Calu3 (cell line): Measurements from ENCODE around the gene CCNE1. TPM values are rescaled to one million over a fixed set of nuclear protein-coding genes. Genes with fewer than 3 reads are reported as not detected.

Experiments used
- Bru-seq: library from RNA; stranded (reverse); fragments of 400-500 nt; gene quantifications from one replicate; lab custom pipeline; 2021; lab: Mats Ljungman, UMichigan
- BruChase-seq, 2 experiments: library from RNA; stranded (reverse); fragments of 400-500 nt; gene quantifications; one replicate each; lab custom pipeline; 2021; lab: Mats Ljungman, UMichigan
- BruUV-seq: library from RNA; stranded (reverse); fragments of 400-500 nt; replicated peaks from 2 replicates; lab custom pipeline; 2021; lab: Mats Ljungman, UMichigan
- CTCF ChIA-PET: fragments of 300-600 bp; sonication (Branson Sonifier 250); formaldehyde crosslinking; loops from one replicate; lab custom pipeline; 2022; ENCODE audit warnings: antibody characterized with exemption; lab: Charles Lee
- DNase-seq: peaks from one replicate; pipeline ENCODE4 v3.0.0; 2022
- H3K27ac Mint-ChIP-seq: one replicate; pipeline ENCODE4 v1.8.0; 2022; ENCODE audit warnings: mixed read lengths; ENCODE audit not compliant: unreplicated experiment
- H3K27me3 Mint-ChIP-seq: one replicate; pipeline ENCODE4 v1.8.0; 2022; ENCODE audit warnings: mixed read lengths; ENCODE audit not compliant: unreplicated experiment
- H3K36me3 Mint-ChIP-seq: one replicate; pipeline ENCODE4 v1.8.0; 2022; ENCODE audit warnings: mild to moderate bottlenecking, moderate library complexity, mixed read lengths; ENCODE audit not compliant: insufficient read depth, unreplicated experiment
- H3K4me1 Mint-ChIP-seq: one replicate; pipeline ENCODE4 v1.8.0; 2022; ENCODE audit warnings: mild to moderate bottlenecking, low read depth, mixed read lengths; ENCODE audit not compliant: unreplicated experiment
- H3K4me3 Mint-ChIP-seq: one replicate; pipeline ENCODE4 v1.8.0; 2022; ENCODE audit warnings: mild to moderate bottlenecking, low read depth, moderate library complexity, mixed read lengths; ENCODE audit not compliant: unreplicated experiment
- H3K9me3 Mint-ChIP-seq: one replicate; pipeline ENCODE4 v1.8.0; 2022; ENCODE audit warnings: low read depth, mixed read lengths; ENCODE audit not compliant: unreplicated experiment
- intact Hi-C: fragments of 100-400 bp; cut with micrococcal nuclease; formaldehyde crosslinking; loops from one replicate; pipeline ENCODE4 v1.10.0; 2022; ENCODE audit not compliant: unreplicated experiment
- long read RNA-seq: library from polyadenylated mRNA; stranded (forward); transcript quantifications from one replicate; pipeline ENCODE4 v2.0.0, GENCODE V29; 2022
- total RNA-seq: library from RNA; stranded (reverse); gene quantifications from 2 replicates; pipeline ENCODE4 v1.2.3, GENCODE V29; 2022
- TF ChIP-seq, protein P1 (sequence below): fragments of 200-600 bp; IDR thresholded peaks from one replicate; pipeline ENCODE4 v1.8.0; 2022; ENCODE audit warnings: antibody characterized with exemption; ENCODE audit not compliant: unreplicated experiment

CCNE1 gene
- 11.0 and 15.9 TPM in 2 replicates for total RNA-seq
- Bru-seq, nascent RNA: percentile 70 among the genes with signal in this experiment
- BruChase-seq, experiment 1, labeled RNA remaining after a 6-hour chase: percentile 53 among the genes with signal in this experiment
- BruChase-seq, experiment 2, labeled RNA remaining after a 2-hour chase: percentile 70 among the genes with signal in this experiment
- long read RNA-seq, transcript CCNE1-201 (12 exons, 2,043 nt): major isoform, 13 of 21 reads
- long read RNA-seq, partial matches to known transcripts: 1 of 21 reads
- long read RNA-seq, other reads (novel, unspliced or antisense): 6 of 21 reads

DNA sequence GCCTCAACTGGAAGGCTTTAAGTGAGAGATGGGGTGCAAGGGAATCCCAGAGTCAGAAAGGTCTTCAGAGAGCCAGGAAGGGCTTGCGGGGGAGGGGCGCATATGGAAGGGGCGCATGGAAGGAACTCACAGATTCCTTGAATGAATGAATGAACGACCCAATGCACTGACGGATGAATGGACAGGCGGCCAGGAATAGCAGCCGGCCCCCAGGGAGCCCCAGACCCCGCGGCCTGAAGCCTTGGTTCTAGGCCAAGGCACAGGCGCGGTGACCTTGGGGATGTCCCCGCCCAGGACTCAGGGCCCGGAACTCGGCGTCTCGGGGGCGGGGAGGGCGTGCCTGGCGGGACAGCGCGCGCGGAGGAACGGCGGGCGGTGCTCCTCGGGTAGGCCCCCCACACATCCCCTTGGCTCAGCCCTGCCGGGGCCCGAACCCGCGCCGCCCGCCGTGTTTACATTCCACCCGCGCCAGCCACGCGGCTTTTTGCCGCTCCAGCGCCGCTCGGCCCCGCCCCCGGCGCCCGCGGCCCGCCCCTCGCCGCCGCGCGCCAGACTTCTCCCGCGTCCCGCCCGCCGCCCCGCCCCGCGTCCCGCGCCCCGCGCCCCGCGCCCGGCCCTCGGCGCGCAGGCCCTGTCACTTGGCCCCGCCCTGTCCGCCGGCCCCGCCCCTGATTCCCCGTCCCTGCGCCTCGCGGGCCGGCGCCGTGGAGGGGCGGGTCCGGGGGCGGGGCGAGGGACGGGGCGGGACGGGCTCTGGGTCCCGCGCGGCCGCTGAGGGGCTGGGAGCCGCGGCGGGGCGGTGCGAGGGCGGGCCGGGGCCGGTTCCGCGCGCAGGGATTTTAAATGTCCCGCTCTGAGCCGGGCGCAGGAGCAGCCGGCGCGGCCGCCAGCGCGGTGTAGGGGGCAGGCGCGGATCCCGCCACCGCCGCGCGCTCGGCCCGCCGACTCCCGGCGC, at the start of gene CCNE1:
TSS of gene CCNE1 (plus strand) at position 867 of the 955 bp plus-strand sequence. CDS start 565 bp downstream, outside the sequence.
- H3K36me3 Mint-ChIP-seq: peaks cover 12% of the 10 kb centered on the region
- no peaks in the 10 kb centered on the region for H3K9me3 Mint-ChIP-seq
- BruUV-seq: no TSS peak
- H3K27ac Mint-ChIP-seq: peak within 1 kb of the TSS; percentile 74
- TF ChIP-seq, protein P1, sequence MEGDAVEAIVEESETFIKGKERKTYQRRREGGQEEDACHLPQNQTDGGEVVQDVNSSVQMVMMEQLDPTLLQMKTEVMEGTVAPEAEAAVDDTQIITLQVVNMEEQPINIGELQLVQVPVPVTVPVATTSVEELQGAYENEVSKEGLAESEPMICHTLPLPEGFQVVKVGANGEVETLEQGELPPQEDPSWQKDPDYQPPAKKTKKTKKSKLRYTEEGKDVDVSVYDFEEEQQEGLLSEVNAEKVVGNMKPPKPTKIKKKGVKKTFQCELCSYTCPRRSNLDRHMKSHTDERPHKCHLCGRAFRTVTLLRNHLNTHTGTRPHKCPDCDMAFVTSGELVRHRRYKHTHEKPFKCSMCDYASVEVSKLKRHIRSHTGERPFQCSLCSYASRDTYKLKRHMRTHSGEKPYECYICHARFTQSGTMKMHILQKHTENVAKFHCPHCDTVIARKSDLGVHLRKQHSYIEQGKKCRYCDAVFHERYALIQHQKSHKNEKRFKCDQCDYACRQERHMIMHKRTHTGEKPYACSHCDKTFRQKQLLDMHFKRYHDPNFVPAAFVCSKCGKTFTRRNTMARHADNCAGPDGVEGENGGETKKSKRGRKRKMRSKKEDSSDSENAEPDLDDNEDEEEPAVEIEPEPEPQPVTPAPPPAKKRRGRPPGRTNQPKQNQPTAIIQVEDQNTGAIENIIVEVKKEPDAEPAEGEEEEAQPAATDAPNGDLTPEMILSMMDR: no peak
- CTCF ChIA-PET: no interaction called here
- H3K4me3 Mint-ChIP-seq: peak within 1 kb of the TSS; percentile 72
- peaks cover 11% of the 10 kb centered on the region for H3K4me1 Mint-ChIP-seq
- intact Hi-C loops: no loop called here
- peak; percentile 95 for DNase-seq
- H3K27me3 Mint-ChIP-seq: no peaks in the 10 kb centered on the region

DNA sequence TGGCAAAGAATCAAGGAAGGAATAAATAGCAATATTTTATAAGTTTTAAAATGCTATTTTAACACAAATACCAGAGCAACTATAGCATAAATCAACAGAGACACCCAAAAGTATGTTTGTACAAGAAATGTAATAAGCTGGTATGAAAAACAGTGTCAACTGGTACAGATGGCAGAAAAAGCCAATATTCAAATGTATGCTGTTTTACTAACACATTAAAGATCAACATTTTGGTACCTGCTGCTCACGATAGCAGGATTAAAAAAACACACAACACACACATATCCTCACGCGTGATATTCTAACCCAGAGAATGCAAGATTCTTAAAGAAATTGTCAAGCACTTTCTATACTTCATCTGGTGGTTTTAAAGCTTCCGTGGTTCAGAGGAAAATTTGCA, 48.6 kb upstream of the CCNE1 start:
- no peaks in the 10 kb centered on the region for H3K9me3 Mint-ChIP-seq
- no peak for DNase-seq
- no TSS peak for BruUV-seq
- H3K4me3 Mint-ChIP-seq: no peak overlapping the region
- TF ChIP-seq, protein P1: no peak
- intact Hi-C loops: no loop called here
- H3K27me3 Mint-ChIP-seq: peaks cover 67% of the 10 kb centered on the region
- H3K4me1 Mint-ChIP-seq: no peaks in the 10 kb centered on the region
- CTCF ChIA-PET: no interaction called here
- H3K36me3 Mint-ChIP-seq: no peaks in the 10 kb centered on the region
- H3K27ac Mint-ChIP-seq: no peak overlapping the region

DNA sequence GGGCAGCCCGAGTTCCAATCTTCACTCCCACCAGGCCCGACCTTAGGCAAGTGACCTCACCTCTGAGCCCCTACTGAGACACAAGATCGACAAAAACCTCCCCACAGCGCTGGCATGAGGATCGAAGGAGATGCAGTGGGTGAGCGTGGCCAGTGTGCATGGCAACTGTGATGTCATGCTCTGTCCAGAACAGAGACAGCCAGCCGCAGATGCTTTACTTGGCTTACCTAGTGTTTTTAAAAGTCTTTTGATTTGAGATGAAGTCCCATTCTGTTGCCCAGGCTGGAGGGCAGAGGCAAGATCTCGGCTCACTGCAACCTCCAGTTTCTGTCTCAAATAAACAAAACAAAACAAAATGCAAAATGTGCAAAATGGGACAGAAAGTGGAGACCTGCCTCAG, 47.4 kb upstream of the CCNE1 start:
- Mint-ChIP-seq H3K9me3 (no peaks in the 10 kb centered on the region), H3K27ac (no peak overlapping the region), H3K4me3 (no peak overlapping the region), H3K4me1 (no peaks in the 10 kb centered on the region), H3K36me3 (no peaks in the 10 kb centered on the region), H3K27me3 (peaks cover 75% of the 10 kb centered on the region)
- intact Hi-C loops: no loop called here
- CTCF ChIA-PET: no interaction called here
- BruUV-seq: no TSS peak
- no peak for DNase-seq
- TF ChIP-seq, protein P1: no peak

DNA sequence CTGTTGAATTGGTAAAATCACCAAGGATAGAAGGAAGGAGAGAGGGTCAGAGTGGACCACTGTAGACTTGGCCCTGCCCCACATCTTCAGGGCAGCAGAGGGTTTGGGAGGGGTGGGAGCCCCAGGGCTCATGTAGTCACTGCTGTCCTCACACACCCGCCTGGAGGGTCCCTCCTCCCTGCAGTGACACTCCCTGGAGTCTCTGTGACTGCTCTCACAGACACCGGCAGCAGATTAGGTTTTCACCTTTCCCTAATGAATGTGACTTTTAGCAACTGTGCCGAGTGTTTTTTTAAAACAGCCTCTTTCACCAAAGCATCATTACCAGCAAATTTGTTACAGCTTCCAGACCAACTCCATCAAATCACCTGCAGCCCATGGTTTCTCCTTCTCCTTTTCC, 45.7 kb upstream of the CCNE1 start:
- BruUV-seq: no TSS peak
- no peak for DNase-seq
- Mint-ChIP-seq H3K4me1 (no peaks in the 10 kb centered on the region), H3K27me3 (peaks cover 73% of the 10 kb centered on the region), H3K9me3 (no peaks in the 10 kb centered on the region), H3K27ac (no peak overlapping the region), H3K4me3 (no peak overlapping the region), H3K36me3 (no peaks in the 10 kb centered on the region)
- intact Hi-C loops: no loop called here
- TF ChIP-seq, protein P1: no peak
- CTCF ChIA-PET: no interaction called here
